H9 (cell line): ENCODE data around the gene FAM193A. TPM values are rescaled to one million over a fixed set of nuclear protein-coding genes. Genes with fewer than 3 reads are reported as not detected.
A peak's percentile ranks its signal among the peaks of the same experiment; 100 is the strongest.

Experiments
- DNase-seq: peaks from one replicate; pipeline ENCODE4 v3.0.0-alpha.2; 2017
- H2AFZ ChIP-seq: one replicate; pipeline ENCODE4 v1.6.1; 2013; ENCODE audit warnings: mild to moderate bottlenecking, low read length, control low read depth, moderate library complexity
- H2AK5ac ChIP-seq: 2 replicates; pipeline ENCODE4 v1.6.1; 2013; ENCODE audit warnings: low read length, control low read depth, mixed read lengths; ENCODE audit not compliant: insufficient read length
- H2BK120ac ChIP-seq: one replicate; pipeline ENCODE4 v1.6.1; 2013; ENCODE audit warnings: low read depth, mild to moderate bottlenecking, low read length, control low read depth, inconsistent platforms; ENCODE audit not compliant: poor library complexity, severe bottlenecking
- H2BK12ac ChIP-seq: 2 replicates; pipeline ENCODE4 v1.6.1; 2013; ENCODE audit warnings: low read length, control low read depth, mixed read lengths, low read depth; ENCODE audit not compliant: insufficient read length
- H2BK15ac ChIP-seq: 2 replicates; pipeline ENCODE4 v1.6.1; 2013; ENCODE audit warnings: low read depth, low read length, control low read depth
- H2BK20ac ChIP-seq: one replicate; pipeline ENCODE4 v1.6.1; 2013; ENCODE audit warnings: low read depth, mild to moderate bottlenecking, low read length, control low read depth, inconsistent platforms; ENCODE audit not compliant: poor library complexity, severe bottlenecking
- H2BK5ac ChIP-seq: 2 replicates; pipeline ENCODE4 v1.6.1; 2013; ENCODE audit warnings: low read length, control low read depth, mixed read lengths; ENCODE audit not compliant: insufficient read length
- H3K14ac ChIP-seq: 2 replicates; pipeline ENCODE4 v1.6.1; 2013; ENCODE audit warnings: low read length, control low read depth; ENCODE audit not compliant: insufficient read depth
- H3K18ac ChIP-seq: 2 replicates; pipeline ENCODE4 v1.6.1; 2013; ENCODE audit warnings: low read depth, mild to moderate bottlenecking, mixed read lengths, low read length, control low read depth; ENCODE audit not compliant: insufficient read length
- H3K23ac ChIP-seq: 2 replicates; pipeline ENCODE4 v1.6.1; 2013; ENCODE audit warnings: low read length, control low read depth, mixed read lengths, low read depth; ENCODE audit not compliant: insufficient read length
- H3K23me2 ChIP-seq: 2 replicates; pipeline ENCODE4 v1.6.1; 2013; ENCODE audit warnings: low read depth, mild to moderate bottlenecking, mixed read lengths, low read length, control low read depth; ENCODE audit not compliant: insufficient read length, poor library complexity, severe bottlenecking
- H3K27ac ChIP-seq: 2 replicates; pipeline ENCODE4 v1.5.1; 2013; ENCODE audit warnings: low read length, control low read depth, mixed read lengths, low read depth; ENCODE audit not compliant: insufficient read length
- H3K27me3 ChIP-seq: 2 replicates; pipeline ENCODE4 v1.6.1; 2013; ENCODE audit warnings: low read length, control low read depth, inconsistent platforms; ENCODE audit not compliant: insufficient read depth
- H3K4ac ChIP-seq: 2 replicates; pipeline ENCODE4 v1.6.1; 2013; ENCODE audit warnings: low read depth, mild to moderate bottlenecking, control low read depth, inconsistent platforms, low read length, moderate library complexity
- H3K4me1 ChIP-seq: 2 replicates; pipeline ENCODE4 v1.6.1; 2013; ENCODE audit warnings: low read length, control low read depth, inconsistent platforms; ENCODE audit not compliant: insufficient read depth
- H3K4me2 ChIP-seq: 2 replicates; pipeline ENCODE4 v1.6.1; 2013; ENCODE audit warnings: low read length, control low read depth, mixed read lengths; ENCODE audit not compliant: insufficient read length, insufficient read depth
- H3K56ac ChIP-seq: 2 replicates; pipeline ENCODE4 v1.6.1; 2013; ENCODE audit warnings: low read depth, mild to moderate bottlenecking, mixed read lengths, low read length, control low read depth; ENCODE audit not compliant: insufficient read length
- H3K79me1 ChIP-seq: 2 replicates; pipeline ENCODE4 v1.6.1; 2013; ENCODE audit warnings: low read depth, mild to moderate bottlenecking, moderate library complexity, low read length, control low read depth, inconsistent platforms; ENCODE audit not compliant: insufficient read depth, poor library complexity, severe bottlenecking
- H3K79me2 ChIP-seq: 2 replicates; pipeline ENCODE4 v1.6.1; 2013; ENCODE audit warnings: low read length, control low read depth, inconsistent platforms; ENCODE audit not compliant: insufficient read depth
- H3K9ac ChIP-seq: 2 replicates; pipeline ENCODE4 v1.6.1; 2013; ENCODE audit warnings: low read length, control low read depth, mixed read lengths; ENCODE audit not compliant: insufficient read length; ENCODE audit errors: extremely low read depth
- H3K9me3 ChIP-seq: one replicate; pipeline ENCODE4 v1.6.1; 2013; ENCODE audit warnings: low read depth, low read length, inconsistent platforms; ENCODE audit not compliant: control insufficient read depth
- H3T11ph ChIP-seq: one replicate; pipeline ENCODE4 v1.6.1; 2013; ENCODE audit warnings: mild to moderate bottlenecking, low read length, control low read depth, inconsistent platforms
- H4K20me1 ChIP-seq: one replicate; pipeline ENCODE4 v1.6.1; 2013; ENCODE audit not compliant: control insufficient read depth, insufficient read length, insufficient read depth
- H4K5ac ChIP-seq: 2 replicates; pipeline ENCODE4 v1.6.1; 2013; ENCODE audit warnings: low read depth, mild to moderate bottlenecking, mixed read lengths, low read length, control low read depth; ENCODE audit not compliant: insufficient read length
- H4K8ac ChIP-seq: replicated peaks from 2 replicates; pipeline ENCODE4 v1.6.1; 2013; ENCODE audit warnings: low read length, control low read depth, mixed read lengths, low read depth; ENCODE audit not compliant: insufficient read length
- H4K91ac ChIP-seq: 2 replicates; pipeline ENCODE4 v1.6.1; 2013; ENCODE audit warnings: low read depth, mild to moderate bottlenecking, moderate library complexity, mixed read lengths, low read length, control low read depth; ENCODE audit not compliant: insufficient read length
- H3K27ac Mint-ChIP-seq, 3 experiments: 2 replicates in 2 of 3; 3 replicates in 1 of 3; pipeline ENCODE4 v1.8.0; 2020 to 2021; ENCODE audit warnings: mixed read lengths in 3 of 3, mild to moderate bottlenecking in 1 of 3, moderate library complexity in 1 of 3
- H3K27me3 Mint-ChIP-seq: 2 replicates; pipeline ENCODE4 v1.8.0; 2021; ENCODE audit warnings: low read depth, mild to moderate bottlenecking, moderate library complexity, mixed read lengths
- H3K36me3 Mint-ChIP-seq, 3 experiments: 2 replicates in 2 of 3; 3 replicates in 1 of 3; pipeline ENCODE4 v1.8.0; 2020 to 2021; ENCODE audit warnings: low read depth in 3 of 3, mixed read lengths in 3 of 3; ENCODE audit not compliant: insufficient read depth in 1 of 3
- H3K4me1 Mint-ChIP-seq, 2 experiments: 2 replicates each; pipeline ENCODE4 v1.8.0; 2020; ENCODE audit warnings: mixed read lengths in 2 of 2
- H3K4me3 Mint-ChIP-seq, 2 experiments: 2 replicates in 1 of 2; 3 replicates in 1 of 2; pipeline ENCODE4 v1.8.0; 2020 to 2021; ENCODE audit warnings: mild to moderate bottlenecking in 2 of 2, mixed read lengths in 2 of 2, moderate library complexity in 1 of 2
- H3K9me3 Mint-ChIP-seq, 2 experiments: 2 replicates in 1 of 2; 3 replicates in 1 of 2; pipeline ENCODE4 v1.8.0; 2020; ENCODE audit warnings: mild to moderate bottlenecking in 2 of 2, mixed read lengths in 2 of 2, moderate library complexity in 1 of 2
- CTCF ChIP-seq: fragments of 200-600 bp; sonication (generic); conservative IDR thresholded peaks from 3 replicates; pipeline ENCODE4 v1.8.0; 2021; ENCODE audit warnings: antibody characterized with exemption, mild to moderate bottlenecking
- WGBS: extraction: QIAGEN DNeasy Blood & Tissue Kit; methylation state at CpG from one replicate; pipeline ENCODE4 v1.1.7; 2013; ENCODE audit warnings: missing lambda C conversion rate, low lambda C conversion rate, mixed read lengths; ENCODE audit not compliant: insufficient read length; ENCODE audit errors: extremely low coverage; 5-methylcytosine and 5-hydroxymethylcytosine counted together
- total RNA-seq: library from RNA; stranded (reverse); gene quantifications from 2 replicates; pipeline ENCODE4 v1.2.1, GENCODE V29; 2021

Gene FAM193A
- total RNA-seq, 1 experiment from 2014 or later = 36.9 TPM

- Histone ChIP-seq H2BK120ac (no peak overlapping the region), H3K27me3 (no peaks in the 10 kb centered on the region), H3T11ph (no peak overlapping the region), H3K4ac (no peak overlapping the region), H3K79me2 (no peaks in the 10 kb centered on the region), H2BK20ac (no peak overlapping the region), H3K4me1 (no peaks in the 10 kb centered on the region), H4K20me1 (no peaks in the 10 kb centered on the region), H2BK15ac (no peak overlapping the region), H4K8ac (no peak overlapping the region), H3K56ac (no peak overlapping the region), H3K9me3 (no peaks in the 10 kb centered on the region), H3K9ac (no peak overlapping the region), H3K79me1 (no peaks in the 10 kb centered on the region), H4K5ac (no peak overlapping the region), H3K18ac (no peak overlapping the region), H4K91ac (no peak overlapping the region), H3K23me2 (no peaks in the 10 kb centered on the region), H3K23ac (no peak overlapping the region), H3K27ac (no peak overlapping the region), H2AK5ac (no peak overlapping the region), H2AFZ (no peak overlapping the region), H3K14ac (no peak overlapping the region), H2BK12ac (no peak overlapping the region), H2BK5ac (no peak overlapping the region), H3K4me2 (no peak overlapping the region)
- WGBS = no CpG with 5 or more reads among the region's 7 CpGs
- Mint-ChIP-seq H3K27ac (peak overlapping the region in 2 of 3 experiments; percentile 59 to 76; a peak in 1 of 7 replicates), H3K27me3 (no peaks in the 10 kb centered on the region), H3K4me1 (no peaks in the 10 kb centered on the region), H3K9me3 (no peaks in the 10 kb centered on the region), H3K36me3 (peaks cover 41 to 94% (median 90%) of the 10 kb centered on the region in 3 experiments; a peak in 6 of 7 replicates), H3K4me3 (no peak overlapping the region)
- DNase-seq = no peak
- no peak for TF ChIP-seq CTCF
Observed at GRCh38 chr4:2699534-2699933, 163.1 kb downstream of the FAM193A start.
